Lower lobe of right lung (tissue), 2 donors: ENCODE data around the gene PSMB4. TPM values are rescaled to one million over a fixed set of nuclear protein-coding genes. Genes with fewer than 3 reads are reported as not detected.

Experiments
- ATAC-seq, 2 donors: fragments of 200-7000 bp; cut with Tn5 transposase; one replicate each; pipeline ENCODE4 v1.9.1; 2020 to 2022; ENCODE audit warnings: mild to moderate bottlenecking in 2 of 2, moderate library complexity in 2 of 2
- DNase-seq: peaks from one replicate; pipeline ENCODE4 v3.0.0-alpha.2; 2020
- H3K27ac ChIP-seq: fragments of 200-600 bp; one replicate; pipeline ENCODE4 v1.8.0; 2022
- H3K27me3 ChIP-seq: fragments of 200-600 bp; one replicate; pipeline ENCODE4 v1.8.0; 2022; ENCODE audit warnings: low read depth
- H3K36me3 ChIP-seq: fragments of 200-600 bp; one replicate; pipeline ENCODE4 v1.8.0; 2022; ENCODE audit warnings: mild to moderate bottlenecking
- H3K4me1 ChIP-seq: fragments of 200-600 bp; one replicate; pipeline ENCODE4 v1.8.0; 2022
- H3K4me3 ChIP-seq: fragments of 200-600 bp; one replicate; pipeline ENCODE4 v1.8.0; 2022; ENCODE audit warnings: mild to moderate bottlenecking
- H3K9me3 ChIP-seq: fragments of 200-600 bp; one replicate; pipeline ENCODE4 v1.8.0; 2022
- CTCF ChIP-seq: fragments of 200-600 bp; IDR thresholded peaks from one replicate; pipeline ENCODE4 v1.8.0; 2022; ENCODE audit warnings: antibody characterized with exemption, mild to moderate bottlenecking
- intact Hi-C: fragments of 100-400 bp; cut with DNase I; formaldehyde crosslinking; loops from one replicate; pipeline ENCODE4 v1.11.0; 2022
- total RNA-seq: library from RNA; stranded (reverse); fragmentation: NEBNext Ultra II Directional; extraction: Animal tissue kit (Norgen Biotek cat#: 25700); gene quantifications from one replicate; pipeline ENCODE4 v1.2.1, GENCODE V29; 2021
- donor health status: DM: no; HTN: yes; CAD: no; lungs with severe emphysema.

Gene PSMB4
- total RNA-seq, 1 donor from 2014 or later: 177 TPM

DNA sequence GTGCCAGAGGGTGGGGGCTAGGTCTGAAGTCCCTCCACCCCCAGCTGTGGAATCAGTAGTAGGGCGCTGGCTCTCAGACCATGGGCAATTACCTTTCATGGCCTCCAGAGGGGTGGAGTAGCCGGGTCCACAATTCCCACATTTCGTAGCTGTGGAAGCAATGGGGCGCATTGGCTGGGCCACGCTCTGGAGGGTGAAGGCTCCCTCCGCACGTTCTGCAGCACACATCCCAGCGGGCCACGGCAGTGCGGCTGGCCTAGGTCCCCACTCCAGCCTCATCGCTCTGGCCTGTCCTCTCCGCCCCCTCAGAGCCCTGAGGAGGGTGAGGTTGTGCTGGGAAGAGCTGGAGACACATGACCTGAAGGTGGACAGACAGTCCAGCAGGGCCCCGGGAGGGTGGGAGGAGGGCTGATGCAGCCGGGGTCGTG, 29.7 kb upstream of the PSMB4 start:
- Histone ChIP-seq H3K36me3 (peaks cover 49% of the 10 kb centered on the region), H3K4me1 (peaks cover 49% of the 10 kb centered on the region), H3K9me3 (no peaks in the 10 kb centered on the region), H3K27me3 (no peaks in the 10 kb centered on the region), H3K27ac (peak overlapping the region; percentile 76), H3K4me3 (peak overlapping the region; percentile 70)
- intact Hi-C loops: no loop called here
- no peak for TF ChIP-seq CTCF
- no peak for ATAC-seq
- no peak for DNase-seq

- Histone ChIP-seq H3K36me3 (peaks cover 42% of the 10 kb centered on the region), H3K27me3 (no peaks in the 10 kb centered on the region), H3K4me3 (peak overlapping the region; percentile 70), H3K27ac (peak overlapping the region; percentile 76), H3K9me3 (no peaks in the 10 kb centered on the region), H3K4me1 (peaks cover 49% of the 10 kb centered on the region)
- ATAC-seq (peak; percentile 31 to 48), DNase-seq (peak; percentile 69)
- no peak for TF ChIP-seq CTCF
- intact Hi-C loops: no loop called here
These were observed 29.0 kb upstream of the PSMB4 start for GRCh38 chr1:151370211-151370911.

GRCh38 chr1:151371370-151372057, 27.9 kb upstream of the PSMB4 start:
- ATAC-seq (peak; percentile 90 to 92), DNase-seq (peak; percentile 87)
- peak overlapping the region; percentile 70 for H3K4me3 ChIP-seq
- H3K27me3 ChIP-seq: no peaks in the 10 kb centered on the region
- H3K9me3 ChIP-seq: no peaks in the 10 kb centered on the region
- peaks cover 49% of the 10 kb centered on the region for H3K4me1 ChIP-seq
- intact Hi-C loops: no loop called here
- peaks cover 31% of the 10 kb centered on the region for H3K36me3 ChIP-seq
- no peak for TF ChIP-seq CTCF
- peak overlapping the region; percentile 77 for H3K27ac ChIP-seq

GRCh38 chr1:151372058-151372934, 27.1 kb upstream of the PSMB4 start, which contains the start of gene SELENBP1:
TSS of gene SELENBP1 (minus strand) at chr1:151372705. CDS start at chr1:151372641, 64 bp downstream.
- Histone ChIP-seq H3K36me3 (peaks cover 23% of the 10 kb centered on the region), H3K4me3 (peak within 1 kb of the TSS; percentile 70), H3K27me3 (no peaks in the 10 kb centered on the region), H3K27ac (peak within 1 kb of the TSS; percentile 77), H3K4me1 (peaks cover 49% of the 10 kb centered on the region), H3K9me3 (no peaks in the 10 kb centered on the region)
- ATAC-seq (peak; percentile 86 to 89), DNase-seq (peak; percentile 89)
- intact Hi-C loops: no loop called here
- no peak for TF ChIP-seq CTCF

- Histone ChIP-seq H3K4me1 (peaks cover 45% of the 10 kb centered on the region), H3K27me3 (no peaks in the 10 kb centered on the region), H3K27ac (no peak overlapping the region), H3K36me3 (peaks cover 14% of the 10 kb centered on the region), H3K4me3 (no peak overlapping the region), H3K9me3 (no peaks in the 10 kb centered on the region)
- ATAC-seq: no peak
- no peak for TF ChIP-seq CTCF
- DNase-seq: no peak
- intact Hi-C loops: no loop called here
These were observed 26.2 kb upstream of the PSMB4 start for GRCh38 chr1:151373196-151373595.
